SIG-M5 treated with dmso at 0.1 percent for 504 hours (cell line): ENCODE results near the gene FPGS.
"Not testable (repeated sequence)": the region's sequence is repeated elsewhere in the genome, so short reads cannot be mapped to it uniquely, and the experiment has no call there.

Experiments used
- DNase-seq: peaks from one replicate; lab custom pipeline; 2025; ENCODE audit not compliant: unreplicated experiment; lab: John Stamatoyannopoulos, UW

Gene FPGS

GRCh38 chr9:127802576-127803443, at the start of gene FPGS:
Gene FPGS (plus strand): TSS chr9:127802882. CDS start chr9:127802925, 43 bp downstream.
- DNase-seq, result peak; percentile 84

- DNase-seq, result no peak
Observed at GRCh38 chr9:127753148-127753547, 49.5 kb upstream of the FPGS start.

DNA sequence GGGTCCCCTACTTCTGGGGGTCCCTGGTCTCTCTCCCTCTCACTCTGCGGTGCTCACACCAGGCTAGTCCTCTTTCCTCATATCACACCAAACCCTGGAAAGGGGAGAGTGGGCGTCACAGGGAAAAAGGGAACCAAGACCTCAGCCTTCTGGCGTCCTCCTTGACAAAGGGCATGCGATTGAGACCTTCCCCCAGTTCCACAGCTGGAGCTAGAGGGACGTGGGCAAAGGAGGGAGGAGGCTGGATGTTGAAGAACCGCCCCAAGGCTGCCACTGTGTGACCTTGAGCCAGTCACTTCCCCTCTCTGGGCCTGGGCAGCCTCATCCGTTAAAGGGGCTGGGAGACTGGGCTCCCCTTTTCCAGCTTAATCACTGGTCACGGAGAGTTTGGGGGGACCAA, 49.1 kb upstream of the FPGS start:
- no peak for DNase-seq

GRCh38 chr9:127754099-127755060, 48.3 kb upstream of the FPGS start:
- DNase-seq, result no peak

DNA sequence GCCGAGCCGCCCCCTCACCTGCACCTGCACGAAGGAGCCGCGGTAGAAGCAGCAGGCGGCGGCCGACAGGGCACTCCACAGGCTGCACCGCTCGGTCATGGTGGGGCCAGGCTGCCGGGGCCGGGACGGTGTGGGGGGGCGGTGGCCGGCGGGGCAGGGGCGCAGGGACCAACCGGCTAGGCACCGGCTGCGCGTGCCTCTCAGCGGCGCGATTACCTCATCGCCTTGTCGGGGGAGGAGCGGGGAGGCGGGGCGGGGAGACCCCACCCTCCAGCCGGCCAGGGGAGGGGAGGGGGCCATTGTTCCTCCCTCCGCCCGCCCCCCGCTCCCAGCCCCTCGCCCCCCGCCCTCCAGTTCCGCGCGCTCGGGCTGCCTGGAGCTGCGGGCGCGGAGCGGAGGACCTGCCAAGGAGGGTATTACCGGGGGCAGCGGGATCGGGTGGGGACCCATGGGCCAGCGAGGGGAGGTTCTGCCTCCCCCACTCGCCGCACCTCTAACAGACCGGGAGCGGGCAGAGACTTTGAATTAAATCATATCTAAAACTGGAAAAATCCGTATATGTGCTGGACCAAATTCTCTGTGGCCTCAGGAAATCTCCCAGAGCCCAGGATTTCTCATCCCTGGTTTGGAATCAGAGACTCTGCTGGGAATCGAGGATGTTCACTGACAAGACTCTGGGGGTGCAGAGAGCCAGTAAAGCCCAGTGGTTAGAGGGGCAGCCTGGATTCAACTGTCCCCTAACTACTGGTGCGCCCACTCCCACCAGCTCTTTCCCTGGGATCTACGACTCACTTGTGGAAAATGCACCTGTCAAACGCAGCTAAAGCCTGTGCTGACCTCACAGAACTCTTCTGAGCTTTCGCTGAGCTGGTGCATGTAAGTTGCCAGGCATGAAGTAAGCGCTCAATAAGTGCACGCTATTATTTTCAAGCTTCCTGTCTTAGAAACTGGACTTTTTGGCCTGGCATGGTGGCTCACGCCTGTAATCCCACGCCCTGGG, 47.3 kb upstream of the FPGS start:
- no peak for DNase-seq

GRCh38 chr9:127756233-127756632, 46.4 kb upstream of the FPGS start:
- DNase-seq, result no peak

- DNase-seq, result not testable (repeated sequence)
Observed at GRCh38 chr9:127756776-127757175, 45.9 kb upstream of the FPGS start.

DNA sequence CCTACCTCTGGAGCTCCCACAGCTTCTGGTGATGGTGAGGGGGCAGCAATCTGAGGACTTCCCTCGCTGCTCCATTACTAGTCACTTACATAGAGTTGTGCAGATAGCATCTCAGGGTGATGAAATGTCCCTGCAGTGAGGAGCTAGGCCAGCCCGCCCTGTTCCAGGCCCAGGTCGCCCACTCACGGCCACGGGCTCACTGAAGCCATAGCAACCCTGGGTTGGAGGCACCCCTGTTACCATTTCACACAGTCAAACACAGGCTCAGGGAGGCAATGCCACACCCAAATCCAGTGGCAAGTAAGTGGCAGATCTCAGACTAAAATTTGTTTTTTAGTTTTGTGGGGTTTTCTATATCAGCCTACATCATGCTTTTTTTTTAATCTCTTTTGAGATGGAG, 43.8 kb upstream of the FPGS start:
- DNase-seq, result no peak

GRCh38 chr9:127761061-127761460, 41.6 kb upstream of the FPGS start:
- no peak for DNase-seq

- no peak for DNase-seq
Observed at GRCh38 chr9:127761491-127761956, 41.2 kb upstream of the FPGS start.

GRCh38 chr9:127762111-127762676, 40.5 kb upstream of the FPGS start:
- no peak for DNase-seq

DNA sequence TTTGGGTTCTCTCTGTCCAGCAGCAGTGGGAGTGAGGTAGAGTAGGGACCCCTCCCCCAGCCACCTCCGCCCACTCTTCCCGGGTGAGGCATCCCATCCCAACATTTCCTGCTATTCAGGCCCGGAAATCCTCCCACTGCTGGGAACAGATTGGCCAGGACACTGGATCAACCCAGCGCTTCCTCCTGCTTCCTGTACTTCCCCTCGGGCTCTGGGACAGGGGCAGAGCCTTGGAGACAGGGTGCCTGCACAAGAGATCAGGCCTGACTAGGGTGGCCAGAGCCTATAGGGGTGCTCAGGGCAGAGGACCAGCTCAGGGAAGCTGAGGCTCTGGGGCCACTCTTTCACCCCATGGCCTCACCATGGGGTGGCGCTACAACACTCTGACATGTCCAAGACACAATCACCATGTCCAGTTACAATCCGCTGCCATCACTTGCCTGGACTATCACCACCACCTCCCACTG, 38.7 kb upstream of the FPGS start:
- no peak for DNase-seq

DNA sequence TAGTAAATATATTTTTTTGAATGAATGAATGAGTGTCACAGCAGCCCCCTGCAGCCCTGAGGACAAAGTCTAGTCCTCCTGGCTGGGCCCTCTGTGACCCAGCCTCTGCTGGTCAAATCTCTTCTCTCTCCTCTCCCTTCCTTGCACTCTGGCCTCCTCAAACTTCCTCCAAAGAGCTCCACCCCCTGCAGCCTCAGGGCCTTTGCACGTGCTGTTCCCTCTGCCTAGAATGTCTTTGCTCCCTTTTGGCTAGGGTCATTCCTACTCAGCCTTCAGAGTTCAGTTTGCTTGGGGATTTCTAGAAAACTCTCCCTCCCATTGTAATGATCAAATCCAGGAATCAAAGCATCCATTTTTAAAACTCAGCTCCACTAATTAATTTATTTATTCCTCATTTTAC, 37.3 kb upstream of the FPGS start:
- DNase-seq, result no peak

GRCh38 chr9:127767410-127767809, 35.3 kb upstream of the FPGS start:
- DNase-seq, result no peak

DNA sequence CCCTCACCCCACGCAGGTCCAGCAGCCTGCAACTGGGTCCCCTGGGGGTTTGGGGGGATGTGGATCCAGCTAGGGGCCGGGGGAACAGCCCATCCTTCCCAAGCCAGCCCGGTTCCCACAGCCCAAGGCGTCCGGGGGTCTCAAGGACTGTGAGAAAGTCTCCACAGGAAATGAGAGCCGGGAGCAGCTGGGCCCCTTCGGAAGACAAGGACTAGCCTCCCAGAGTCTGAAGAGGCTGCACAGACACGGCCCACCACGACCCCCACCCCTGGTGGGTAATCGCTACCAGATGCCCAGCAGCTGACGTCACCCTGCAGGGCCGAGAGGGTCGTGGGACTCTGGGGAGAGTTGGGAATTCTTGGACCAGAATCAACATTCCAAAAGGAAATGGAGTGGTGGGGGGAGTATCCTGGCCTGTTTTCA, 34.8 kb upstream of the FPGS start:
- no peak for DNase-seq

GRCh38 chr9:127768698-127769097, 34.0 kb upstream of the FPGS start:
- no peak for DNase-seq

DNA sequence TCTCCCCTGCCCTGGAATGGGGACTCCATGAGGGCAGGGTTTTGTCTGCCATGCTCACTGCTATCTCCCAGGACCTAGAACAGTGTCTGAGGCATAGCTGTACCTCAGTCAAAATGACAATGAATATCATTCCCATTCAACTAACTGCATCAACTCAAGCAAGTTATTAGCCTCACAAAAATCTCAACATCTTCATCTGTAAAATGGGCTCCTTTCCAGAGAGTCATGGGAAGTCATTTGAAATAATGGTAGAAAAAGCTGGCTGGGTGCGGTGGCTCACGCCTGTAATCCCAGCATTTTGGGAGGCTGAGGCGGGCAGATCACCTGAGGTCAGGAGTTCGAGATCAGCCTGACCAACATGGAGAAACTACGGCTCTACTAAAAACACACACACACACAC, 33.6 kb upstream of the FPGS start:
- no peak for DNase-seq

DNA sequence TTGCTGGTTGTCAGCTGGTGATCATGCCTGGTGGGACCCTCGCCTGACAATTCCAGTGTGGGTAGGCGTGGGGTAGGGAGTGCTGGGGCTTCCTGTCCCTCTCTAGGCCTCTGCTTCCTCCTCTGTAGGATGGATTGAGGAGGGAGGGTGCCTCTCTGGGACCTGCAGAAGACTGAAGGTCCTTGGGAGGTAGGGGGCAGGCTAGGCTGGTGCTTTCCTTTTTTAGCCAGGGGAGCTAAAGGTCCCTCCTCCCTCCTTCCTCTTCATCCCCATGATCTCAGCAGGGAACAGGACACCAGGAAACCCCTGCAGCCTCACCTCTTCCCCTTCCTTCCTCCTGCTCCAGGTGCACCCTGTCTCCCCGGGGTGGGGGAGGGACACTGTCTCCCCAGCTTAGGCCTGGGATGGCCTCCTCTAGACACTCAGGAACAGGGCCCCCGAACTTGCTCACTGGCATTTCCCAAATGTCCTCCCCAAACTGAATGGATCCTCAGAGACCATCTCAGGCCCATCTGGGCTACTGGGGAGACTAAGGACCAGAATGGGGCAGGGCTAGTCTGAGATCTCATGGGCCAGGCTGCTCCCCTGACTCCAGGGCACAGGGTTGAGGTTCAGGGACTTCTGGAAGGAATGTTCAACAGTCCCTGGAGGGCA, 32.6 kb upstream of the FPGS start:
- no peak for DNase-seq

- no peak for DNase-seq
Observed at GRCh38 chr9:127770583-127770904, 32.1 kb upstream of the FPGS start.
